Gastroesophageal sphincter (tissue), 4 donors: ENCODE measurements around the gene STEAP3. TPM values are rescaled to one million over a fixed set of nuclear protein-coding genes. Genes with fewer than 3 reads are reported as not detected.

ENCODE experiments used
- ATAC-seq: fragments of 150-250 bp; one replicate; pipeline ENCODE4 v1.9.1; 2016; ENCODE audit warnings: mild to moderate bottlenecking, moderate library complexity
- H3K27ac ChIP-seq, 4 donors: fragments of 200-600 bp; sonication (generic) in 3 of 4; 1 replicate in 3 of 4; 2 replicates in 1 of 4; pipeline ENCODE4 v1.5.1; 2016 to 2019
- H3K27me3 ChIP-seq: fragments of 200-600 bp; sonication (generic); one replicate; pipeline ENCODE4 v1.5.1; 2019
- H3K36me3 ChIP-seq, 2 donors: fragments of 200-600 bp; sonication (generic); one replicate each; pipeline ENCODE4 v1.5.1; 2019; ENCODE audit warnings: control low read depth in 1 of 2
- H3K4me1 ChIP-seq, 3 donors: fragments of 200-600 bp; sonication (generic); 1 replicate in 2 of 3; 2 replicates in 1 of 3; pipeline ENCODE4 v1.5.1; 2016 to 2019; ENCODE audit warnings: control low read depth in 2 of 3
- H3K4me3 ChIP-seq, 2 donors: fragments of 200-600 bp; sonication (generic); one replicate each; pipeline ENCODE4 v1.5.1; 2019; ENCODE audit warnings: mild to moderate bottlenecking in 1 of 2, moderate library complexity in 1 of 2
- H3K9me3 ChIP-seq, 3 donors: fragments of 200-600 bp; sonication (generic); one replicate each; pipeline ENCODE4 v1.5.1; 2017 to 2019; ENCODE audit warnings: control low read depth in 2 of 3
- EP300 ChIP-seq: sonication (generic); formaldehyde crosslinking; IDR thresholded peaks from one replicate; pipeline ENCODE4 v1.6.1; 2017; ENCODE audit warnings: antibody characterized with exemption, mild to moderate bottlenecking
- POLR2A ChIP-seq, 2 donors: fragments of 450-650 bp; IDR thresholded peaks; one replicate each; pipeline ENCODE4 v1.6.1; 2017; ENCODE audit warnings: antibody characterized with exemption in 2 of 2, mild to moderate bottlenecking in 2 of 2, moderate library complexity in 1 of 2
- POLR2AphosphoS5 ChIP-seq: sonication (generic); formaldehyde crosslinking; IDR thresholded peaks from one replicate; pipeline ENCODE4 v1.6.1; 2017; ENCODE audit warnings: antibody characterized with exemption
- WGBS, 2 donors: methylation state at CpG; one replicate each; pipeline ENCODE4 v1.1.5; 2018; ENCODE audit warnings: low coverage in 1 of 2; 5-methylcytosine and 5-hydroxymethylcytosine counted together
- total RNA-seq, 4 donors: library from RNA; depleted of rRNA; stranded (reverse); fragments of >200 nt; gene quantifications; one replicate each; pipeline ENCODE4 v1.1.0, GENCODE V29; 2016
- TF ChIP-seq, protein P1 (sequence below), 4 experiments: fragments of 200-600 bp in 2 of 4; fragments of 450-650 bp in 2 of 4; sonication (generic) in 1 of 4; IDR thresholded peaks; one replicate each; pipeline ENCODE4 v1.5.1; 2017 to 2019; ENCODE audit warnings: antibody characterized with exemption in 4 of 4, mild to moderate bottlenecking in 2 of 4, moderate library complexity in 2 of 4

Gene STEAP3
- total RNA-seq, 4 donors from 2014 or later, result 2.0 to 10.6 (median 4.6) TPM

DNA sequence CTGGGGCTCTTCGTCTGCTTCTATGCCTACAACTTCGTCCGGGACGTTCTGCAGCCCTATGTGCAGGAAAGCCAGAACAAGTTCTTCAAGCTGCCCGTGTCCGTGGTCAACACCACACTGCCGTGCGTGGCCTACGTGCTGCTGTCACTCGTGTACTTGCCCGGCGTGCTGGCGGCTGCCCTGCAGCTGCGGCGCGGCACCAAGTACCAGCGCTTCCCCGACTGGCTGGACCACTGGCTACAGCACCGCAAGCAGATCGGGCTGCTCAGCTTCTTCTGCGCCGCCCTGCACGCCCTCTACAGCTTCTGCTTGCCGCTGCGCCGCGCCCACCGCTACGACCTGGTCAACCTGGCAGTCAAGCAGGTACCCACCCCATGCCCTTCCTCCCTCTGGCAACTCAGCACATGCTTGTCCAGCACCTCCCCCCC is 24.2 kb downstream of the STEAP3 start:
- peaks cover 0 to 4% (median 0%) of the 10 kb centered on the region in 3 donors for H3K4me1 ChIP-seq
- H3K4me3 ChIP-seq, result no peak overlapping the region
- TF ChIP-seq, protein P1, sequence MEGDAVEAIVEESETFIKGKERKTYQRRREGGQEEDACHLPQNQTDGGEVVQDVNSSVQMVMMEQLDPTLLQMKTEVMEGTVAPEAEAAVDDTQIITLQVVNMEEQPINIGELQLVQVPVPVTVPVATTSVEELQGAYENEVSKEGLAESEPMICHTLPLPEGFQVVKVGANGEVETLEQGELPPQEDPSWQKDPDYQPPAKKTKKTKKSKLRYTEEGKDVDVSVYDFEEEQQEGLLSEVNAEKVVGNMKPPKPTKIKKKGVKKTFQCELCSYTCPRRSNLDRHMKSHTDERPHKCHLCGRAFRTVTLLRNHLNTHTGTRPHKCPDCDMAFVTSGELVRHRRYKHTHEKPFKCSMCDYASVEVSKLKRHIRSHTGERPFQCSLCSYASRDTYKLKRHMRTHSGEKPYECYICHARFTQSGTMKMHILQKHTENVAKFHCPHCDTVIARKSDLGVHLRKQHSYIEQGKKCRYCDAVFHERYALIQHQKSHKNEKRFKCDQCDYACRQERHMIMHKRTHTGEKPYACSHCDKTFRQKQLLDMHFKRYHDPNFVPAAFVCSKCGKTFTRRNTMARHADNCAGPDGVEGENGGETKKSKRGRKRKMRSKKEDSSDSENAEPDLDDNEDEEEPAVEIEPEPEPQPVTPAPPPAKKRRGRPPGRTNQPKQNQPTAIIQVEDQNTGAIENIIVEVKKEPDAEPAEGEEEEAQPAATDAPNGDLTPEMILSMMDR (IDR thresholded peaks at IDR 0.05), result no peak
- TF ChIP-seq POLR2AphosphoS5 (no peak), EP300 (no peak), POLR2A (IDR thresholded peaks at IDR 0.05) (no peak)
- H3K36me3 ChIP-seq, result peaks cover 0 to 47% of the 10 kb centered on the region in 2 donors
- no peak for ATAC-seq
- no peak overlapping the region for H3K27ac ChIP-seq
- H3K9me3 ChIP-seq, result peaks cover 0 to 16% (median 0%) of the 10 kb centered on the region in 3 donors
- WGBS, 2 donors, result 80 to 98% methylated on average over 1 to 20 of the region's 29 CpGs
- H3K27me3 ChIP-seq, result no peaks in the 10 kb centered on the region

DNA sequence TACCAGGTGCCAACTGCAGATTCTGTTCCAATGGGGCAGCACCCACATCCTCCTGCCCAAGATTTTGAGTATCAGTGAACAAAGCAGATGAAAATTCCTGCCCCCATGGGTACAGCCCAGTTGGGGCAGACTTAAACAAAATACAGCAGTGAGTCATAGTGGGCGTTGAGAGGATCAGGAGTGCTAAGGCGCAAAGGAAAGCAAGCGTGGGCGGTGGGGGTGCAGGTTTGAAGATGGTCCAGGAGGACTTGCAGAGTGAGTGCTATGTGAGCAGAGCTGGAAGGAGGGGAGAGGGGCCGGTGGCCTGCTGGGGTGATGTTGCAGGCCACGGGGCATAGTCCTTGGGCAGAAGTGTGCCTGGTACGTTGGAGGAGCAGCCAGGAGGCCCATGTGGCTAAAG is 24.7 kb downstream of the STEAP3 start:
- H3K4me1 ChIP-seq, result peaks cover 0 to 8% (median 0%) of the 10 kb centered on the region in 3 donors
- H3K36me3 ChIP-seq, result peaks cover 0 to 47% of the 10 kb centered on the region in 2 donors
- H3K27ac ChIP-seq, result no peak overlapping the region
- WGBS, 2 donors, result 70 to 78% methylated on average over 4 to 7 of the region's 7 CpGs
- no peaks in the 10 kb centered on the region for H3K27me3 ChIP-seq
- no peak for TF ChIP-seq EP300
- H3K9me3 ChIP-seq, result peaks cover 0 to 16% (median 0%) of the 10 kb centered on the region in 3 donors
- H3K4me3 ChIP-seq, result no peak overlapping the region
- ATAC-seq, result no peak

DNA sequence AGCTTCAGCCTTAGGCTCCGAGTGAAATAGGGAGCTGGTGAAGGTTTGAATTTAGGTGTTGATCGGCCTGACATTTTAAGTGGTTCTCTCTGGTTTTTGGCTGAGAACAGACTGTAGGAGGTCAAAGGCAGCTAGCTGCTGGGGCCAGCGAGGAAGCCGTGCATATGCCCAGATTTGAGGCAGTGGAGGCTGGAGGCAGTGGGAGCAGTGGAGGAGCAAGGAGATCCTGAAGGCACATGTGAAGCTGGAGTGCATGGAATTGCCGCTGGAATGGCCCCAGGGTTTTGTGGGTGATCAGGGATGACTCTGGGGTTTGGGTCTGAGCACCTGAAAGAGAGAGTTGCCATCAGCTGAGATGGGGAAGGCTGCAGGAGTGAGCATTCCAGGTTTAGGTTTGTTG is 25.1 kb downstream of the STEAP3 start:
- Histone ChIP-seq H3K4me1 (peaks cover 0 to 11% (median 0%) of the 10 kb centered on the region in 3 donors), H3K4me3 (no peak overlapping the region), H3K27me3 (no peaks in the 10 kb centered on the region), H3K27ac (no peak overlapping the region), H3K36me3 (peaks cover 0 to 47% of the 10 kb centered on the region in 2 donors), H3K9me3 (peaks cover 0 to 16% (median 0%) of the 10 kb centered on the region in 3 donors)
- ATAC-seq, result no peak
- 97 to 98% methylated on average over 5 of the region's 5 CpGs for WGBS, 2 donors
- TF ChIP-seq POLR2AphosphoS5, result no peak

DNA sequence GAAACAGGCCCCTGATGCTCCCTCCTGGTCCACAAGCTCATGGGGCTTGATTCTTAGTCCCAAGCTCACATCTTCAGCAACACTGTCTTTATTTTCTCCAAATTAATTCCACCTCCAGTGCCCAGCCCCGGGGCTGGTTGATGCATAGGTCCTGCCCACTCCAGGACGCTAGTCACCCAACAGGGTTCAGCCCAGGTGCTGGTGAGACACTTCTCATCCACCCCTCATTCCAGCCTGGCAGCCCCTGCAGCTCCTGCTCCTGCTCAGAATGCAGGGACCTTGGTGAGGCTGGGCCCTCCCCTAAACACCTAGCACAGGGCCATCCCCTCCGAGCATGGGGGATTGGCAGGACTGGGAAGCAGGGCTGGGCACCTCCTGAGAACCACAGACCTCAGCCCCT is 25.7 kb downstream of the STEAP3 start:
- WGBS, 2 donors, result 95% methylated on average over 2 of the region's 3 CpGs; no CpG with 5 or more reads in 1 of the 2 donors

DNA sequence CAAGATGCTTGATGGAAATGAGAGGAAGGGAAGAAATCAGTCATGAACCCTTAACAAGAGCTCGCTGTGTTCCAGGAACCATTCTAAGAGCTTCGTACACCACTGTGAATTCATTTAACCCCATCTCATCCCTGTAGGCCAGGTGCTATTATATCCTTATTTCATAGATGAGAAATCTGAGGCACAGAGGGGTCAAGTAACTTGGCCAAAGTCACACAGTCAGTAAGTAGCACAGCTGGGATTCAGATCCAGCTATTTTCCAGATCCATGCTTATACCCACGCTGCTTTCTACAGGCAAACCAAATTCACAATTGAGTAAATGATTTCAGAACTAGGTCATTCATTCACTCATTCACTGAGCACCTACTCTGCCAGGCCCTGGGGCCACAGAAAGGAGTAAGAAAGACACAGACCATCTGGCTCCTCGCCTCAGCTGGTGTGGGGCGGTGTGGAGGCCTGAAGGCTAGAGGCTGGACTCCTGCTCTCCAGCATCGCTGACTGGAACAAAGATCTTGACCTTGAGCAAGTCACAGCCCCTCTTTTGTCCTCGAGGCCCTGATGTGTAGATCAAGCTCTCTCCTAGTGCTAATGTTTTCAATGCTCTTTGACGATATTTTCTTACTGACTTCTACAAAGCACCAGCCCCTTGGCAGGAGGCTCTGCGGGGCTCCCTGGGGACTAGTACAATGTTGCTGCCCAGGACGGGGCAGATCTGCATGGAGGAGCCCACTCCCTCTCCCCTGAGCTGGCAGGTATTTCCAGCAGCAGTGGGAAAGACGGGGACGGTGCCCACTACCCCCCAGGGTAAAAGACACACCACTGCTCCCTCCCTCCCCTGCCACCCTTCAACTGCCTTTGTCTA is 26.5 kb downstream of the STEAP3 start:
- Histone ChIP-seq H3K27me3 (no peaks in the 10 kb centered on the region), H3K4me1 (peaks cover 0 to 11% (median 0%) of the 10 kb centered on the region in 3 donors), H3K27ac (no peak overlapping the region), H3K9me3 (peaks cover 0 to 15% (median 0%) of the 10 kb centered on the region in 3 donors), H3K36me3 (peaks cover 0 to 47% of the 10 kb centered on the region in 2 donors), H3K4me3 (no peak overlapping the region)
- ATAC-seq, result no peak
- WGBS, 2 donors, result 81 to 100% methylated on average over 2 to 3 of the region's 12 CpGs
- TF ChIP-seq EP300, result no peak
- TF ChIP-seq POLR2A (IDR thresholded peaks at IDR 0.05), result no peak
- TF ChIP-seq, protein P1 (IDR thresholded peaks at IDR 0.05), result no peak
- no peak for TF ChIP-seq POLR2AphosphoS5

More for the DNA sequence above, 25.7 kb downstream of the STEAP3 start:
- H3K9me3 ChIP-seq, result peaks cover 0 to 16% (median 0%) of the 10 kb centered on the region in 3 donors
- no peak overlapping the region for H3K4me3 ChIP-seq
- peaks cover 0 to 11% (median 0%) of the 10 kb centered on the region in 3 donors for H3K4me1 ChIP-seq
- H3K36me3 ChIP-seq, result peaks cover 0 to 47% of the 10 kb centered on the region in 2 donors
- no peaks in the 10 kb centered on the region for H3K27me3 ChIP-seq
- H3K27ac ChIP-seq, result no peak overlapping the region
- no peak for TF ChIP-seq POLR2A (IDR thresholded peaks at IDR 0.05)
- no peak for TF ChIP-seq EP300
- TF ChIP-seq, protein P1 (IDR thresholded peaks at IDR 0.05), result no peak
- no peak for TF ChIP-seq POLR2AphosphoS5
- ATAC-seq, result no peak
